ENCODE results near the gene PROM1. TPM values are rescaled to one million over a fixed set of nuclear protein-coding genes. Genes with fewer than 3 reads are reported as not detected.

PROM1 gene
- total RNA-seq, 2 experiments from 2014 or later = not detected

- CTCF ChIA-PET = no interaction called here
- POLR2A ChIA-PET = no interaction called here
- H3K27me3 Mint-ChIP-seq = peaks cover 14% of the 10 kb centered on the region
Observed at GRCh38 chr4:15942283-15942682, 141.5 kb downstream of the PROM1 start.

DNA sequence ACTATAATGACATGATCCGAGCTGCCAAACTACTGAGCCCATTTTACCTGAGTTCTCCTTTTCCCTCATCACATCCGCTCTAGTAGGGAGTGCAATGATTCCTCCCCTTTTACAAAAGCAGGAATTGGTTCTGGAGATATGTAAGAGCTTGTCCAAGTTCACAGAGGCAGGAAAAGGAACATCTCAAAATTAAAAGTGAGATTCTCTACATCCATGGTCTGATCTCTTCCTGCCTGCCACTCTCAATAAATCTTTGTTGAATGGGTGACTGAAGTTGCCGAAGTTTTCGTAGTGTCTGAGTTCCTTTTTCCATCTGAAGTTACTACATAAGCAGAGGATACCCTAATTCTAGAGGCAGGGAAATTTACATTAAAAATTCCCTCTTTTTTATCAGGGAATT lies 145.2 kb downstream of the PROM1 start, which contains the start of gene FGFBP1:
TSS of gene FGFBP1 (minus strand) at position 101 of the 400 bp plus-strand sequence. CDS start 2,108 bp downstream, outside the sequence.
- intact Hi-C loops (cut with DNase I, micrococcal nuclease) = no loop called here
- ATAC-seq (ENCODE audit: poor library complexity) (no peak), DNase-seq (no peak)
- Histone ChIP-seq H3K4me1 (ENCODE audit: insufficient read depth, low read length) (no peaks in the 10 kb centered on the region), H3K27ac (ENCODE audit: low read depth in 1 of 2, low read length in 2 of 2) (no peak within 1 kb of the TSS), H3K36me3 (ENCODE audit: insufficient read depth, low read length) (no peaks in the 10 kb centered on the region), H3K4me3 (ENCODE audit: low read length) (no peak within 1 kb of the TSS), H3K27me3 (ENCODE audit: control insufficient read depth in 1 of 2, insufficient read depth in 2 of 2, low read length in 2 of 2) (no peaks in the 10 kb centered on the region), H3K9me3 (ENCODE audit: control insufficient read depth in 1 of 2, insufficient read depth in 1 of 2, low read length in 2 of 2) (no peaks in the 10 kb centered on the region)
- Mint-ChIP-seq H3K36me3 (ENCODE audit: low read depth) (no peaks in the 10 kb centered on the region), H3K9me3 (no peaks in the 10 kb centered on the region), H3K4me3 (no peak within 1 kb of the TSS), H3K27me3 (peaks cover 22% of the 10 kb centered on the region), H3K4me1 (ENCODE audit: low read depth) (no peaks in the 10 kb centered on the region), H3K27ac (no peak within 1 kb of the TSS)
- ChIA-PET CTCF (no interaction called here), POLR2A (no interaction called here)
- TF ChIP-seq CTCF (IDR thresholded peaks at IDR 0.05) = no peak

More at GRCh38 chr4:15942283-15942682, 141.5 kb downstream of the PROM1 start:
- Histone ChIP-seq H3K4me3 (ENCODE audit: low read length) (no peak overlapping the region), H3K27me3 (ENCODE audit: control insufficient read depth in 1 of 2, insufficient read depth in 2 of 2, low read length in 2 of 2) (no peaks in the 10 kb centered on the region), H3K4me1 (ENCODE audit: insufficient read depth, low read length) (no peaks in the 10 kb centered on the region), H3K36me3 (ENCODE audit: insufficient read depth, low read length) (no peaks in the 10 kb centered on the region), H3K27ac (ENCODE audit: low read depth in 1 of 2, low read length in 2 of 2) (no peak overlapping the region), H3K9me3 (ENCODE audit: control insufficient read depth in 1 of 2, insufficient read depth in 1 of 2, low read length in 2 of 2) (no peaks in the 10 kb centered on the region)
- Mint-ChIP-seq H3K9me3 (no peaks in the 10 kb centered on the region), H3K4me1 (ENCODE audit: low read depth) (no peaks in the 10 kb centered on the region), H3K4me3 (no peak overlapping the region), H3K27ac (no peak overlapping the region), H3K36me3 (ENCODE audit: low read depth) (no peaks in the 10 kb centered on the region)
- ATAC-seq (ENCODE audit: poor library complexity) (no peak), DNase-seq (no peak)
- TF ChIP-seq CTCF (IDR thresholded peaks at IDR 0.05) = no peak
- intact Hi-C loops (cut with DNase I, micrococcal nuclease) = no loop called here

- no peak overlapping the region for H3K4me3 Mint-ChIP-seq
- H3K4me1 Mint-ChIP-seq (ENCODE audit: low read depth) = no peaks in the 10 kb centered on the region
- DNase-seq (no peak), ATAC-seq (ENCODE audit: poor library complexity) (no peak)
- intact Hi-C loops (cut with DNase I, micrococcal nuclease) = no loop called here
- no peaks in the 10 kb centered on the region for H3K4me1 ChIP-seq (ENCODE audit: insufficient read depth, low read length)
- no peaks in the 10 kb centered on the region for H3K27me3 ChIP-seq (ENCODE audit: control insufficient read depth in 1 of 2, insufficient read depth in 2 of 2, low read length in 2 of 2)
- ChIA-PET POLR2A (no interaction called here), CTCF (no interaction called here)
- H3K9me3 ChIP-seq (ENCODE audit: control insufficient read depth in 1 of 2, insufficient read depth in 1 of 2, low read length in 2 of 2) = no peaks in the 10 kb centered on the region
- H3K9me3 Mint-ChIP-seq = no peaks in the 10 kb centered on the region
- H3K4me3 ChIP-seq (ENCODE audit: low read length) = no peak overlapping the region
- H3K27ac Mint-ChIP-seq = no peak overlapping the region
- no peak overlapping the region for H3K27ac ChIP-seq (ENCODE audit: low read depth in 1 of 2, low read length in 2 of 2)
- no peaks in the 10 kb centered on the region for H3K36me3 ChIP-seq (ENCODE audit: insufficient read depth, low read length)
- H3K27me3 Mint-ChIP-seq = peaks cover 22% of the 10 kb centered on the region
- no peaks in the 10 kb centered on the region for H3K36me3 Mint-ChIP-seq (ENCODE audit: low read depth)
- no peak for TF ChIP-seq CTCF (IDR thresholded peaks at IDR 0.05)
Observed at GRCh38 chr4:15938182-15938581, 145.6 kb downstream of the PROM1 start.
